C4-2B (cell line): ENCODE results near the gene FBH1.

Experiments used
- ZFX ChIP-seq: fragments of 450-650 bp; IDR thresholded peaks from 2 replicates; pipeline ENCODE4 v1.6.1; 2017
- TF ChIP-seq, protein P1 (sequence below): fragments of 450-650 bp; conservative IDR thresholded peaks from 2 replicates; pipeline ENCODE4 v1.5.1; 2017; ENCODE audit warnings: mild to moderate bottlenecking

DNA sequence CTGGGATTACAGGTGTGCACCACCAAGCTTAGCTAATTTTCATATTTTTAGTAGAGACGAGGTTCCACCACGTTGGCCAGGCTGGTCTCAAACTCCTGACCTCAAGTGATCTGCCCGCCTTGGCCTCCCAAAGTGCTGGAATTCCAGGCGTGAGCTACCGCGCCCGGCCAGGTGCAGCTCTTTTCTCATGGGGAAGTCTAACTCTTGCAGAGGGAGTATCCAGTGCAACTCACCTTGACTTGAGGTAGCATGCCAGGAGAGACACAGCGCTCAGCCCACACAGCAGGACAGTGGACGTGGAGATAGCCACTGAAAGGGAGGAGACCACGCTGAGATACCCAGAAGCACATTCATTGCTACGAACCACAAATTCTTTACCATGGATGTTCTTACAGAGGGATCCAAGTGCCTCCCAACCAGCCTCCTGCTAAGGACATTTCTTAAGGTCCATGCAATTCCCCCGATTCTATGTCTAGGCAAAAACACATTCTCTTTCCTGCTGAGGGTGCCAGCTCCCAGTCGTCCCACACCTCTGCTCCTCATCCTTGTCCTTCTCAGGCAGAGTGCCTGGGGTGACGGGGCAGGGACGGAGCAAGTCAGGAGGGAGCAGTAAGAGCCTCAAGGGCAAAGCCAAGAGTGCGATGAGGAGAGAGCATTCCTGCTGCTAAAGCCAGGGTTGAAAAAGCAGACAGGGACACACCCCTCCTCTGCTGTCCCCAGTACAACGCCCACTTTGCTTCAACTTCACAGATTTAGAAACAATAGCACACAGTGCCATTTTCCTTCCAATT, 66.3 kb downstream of the FBH1 start:
- TF ChIP-seq, protein P1, sequence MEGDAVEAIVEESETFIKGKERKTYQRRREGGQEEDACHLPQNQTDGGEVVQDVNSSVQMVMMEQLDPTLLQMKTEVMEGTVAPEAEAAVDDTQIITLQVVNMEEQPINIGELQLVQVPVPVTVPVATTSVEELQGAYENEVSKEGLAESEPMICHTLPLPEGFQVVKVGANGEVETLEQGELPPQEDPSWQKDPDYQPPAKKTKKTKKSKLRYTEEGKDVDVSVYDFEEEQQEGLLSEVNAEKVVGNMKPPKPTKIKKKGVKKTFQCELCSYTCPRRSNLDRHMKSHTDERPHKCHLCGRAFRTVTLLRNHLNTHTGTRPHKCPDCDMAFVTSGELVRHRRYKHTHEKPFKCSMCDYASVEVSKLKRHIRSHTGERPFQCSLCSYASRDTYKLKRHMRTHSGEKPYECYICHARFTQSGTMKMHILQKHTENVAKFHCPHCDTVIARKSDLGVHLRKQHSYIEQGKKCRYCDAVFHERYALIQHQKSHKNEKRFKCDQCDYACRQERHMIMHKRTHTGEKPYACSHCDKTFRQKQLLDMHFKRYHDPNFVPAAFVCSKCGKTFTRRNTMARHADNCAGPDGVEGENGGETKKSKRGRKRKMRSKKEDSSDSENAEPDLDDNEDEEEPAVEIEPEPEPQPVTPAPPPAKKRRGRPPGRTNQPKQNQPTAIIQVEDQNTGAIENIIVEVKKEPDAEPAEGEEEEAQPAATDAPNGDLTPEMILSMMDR = no peak
- no peak for TF ChIP-seq ZFX
